T-helper 1 cell (primary cell): ENCODE data around the gene DCX.
"Not testable (repeated sequence)": the region's sequence is repeated elsewhere in the genome, so short reads cannot be mapped to it uniquely, and the experiment has no call there.

Source experiments
- DNase-seq, 5 donors: peaks; one replicate each; pipeline ENCODE4 v3.0.0-alpha.2; 2012 to 2020

The DCX gene

DNA sequence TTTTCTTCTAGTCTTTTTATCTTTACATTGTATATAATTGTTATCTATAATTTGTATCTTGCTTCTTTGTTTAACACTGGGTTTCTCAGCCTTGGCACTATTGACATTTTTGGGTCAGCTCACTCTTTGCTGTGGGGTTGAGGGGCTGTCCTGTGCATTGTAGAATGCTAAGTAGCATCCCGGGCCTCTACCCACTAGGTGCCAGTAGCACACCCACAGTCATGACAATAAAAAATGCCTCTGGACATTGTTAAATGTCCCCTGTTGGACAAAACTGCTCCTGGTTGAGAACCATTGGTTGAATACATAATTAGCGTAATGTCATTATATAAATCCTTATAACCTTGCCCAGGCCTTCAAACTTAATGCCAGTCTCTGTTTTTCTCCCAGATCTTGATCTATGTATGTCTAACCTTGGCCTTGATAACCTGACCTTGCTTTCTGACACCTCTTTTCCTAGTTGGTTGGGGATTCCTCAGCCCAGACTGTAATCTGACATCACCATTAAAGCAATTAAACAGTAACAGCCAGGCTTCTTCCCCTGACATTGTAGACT, 46.1 kb downstream of the DCX start:
- DNase-seq: no peak

- no peak for DNase-seq
Measured at GRCh38 chrX:111363741-111364140, 48.3 kb downstream of the DCX start.

DNA sequence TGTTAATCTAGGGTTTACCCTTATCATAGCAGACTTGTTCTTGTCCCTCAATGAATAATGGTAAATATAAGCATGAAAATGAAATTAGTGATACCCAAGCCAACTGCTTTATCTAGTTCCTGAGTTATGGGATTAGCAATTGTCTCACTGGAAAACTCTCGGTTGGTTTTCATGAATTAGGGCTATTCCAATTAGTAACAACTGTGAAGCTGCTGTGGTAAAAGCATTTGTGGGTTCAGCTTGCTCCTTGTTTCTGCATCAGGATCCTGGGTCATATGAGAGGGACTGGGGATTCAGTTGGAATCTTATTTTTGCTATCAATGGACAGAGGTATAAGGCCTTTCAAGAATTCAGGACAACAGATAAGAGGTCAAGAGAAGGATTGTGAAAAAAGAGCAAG, 50.2 kb downstream of the DCX start:
- no peak for DNase-seq

DNA sequence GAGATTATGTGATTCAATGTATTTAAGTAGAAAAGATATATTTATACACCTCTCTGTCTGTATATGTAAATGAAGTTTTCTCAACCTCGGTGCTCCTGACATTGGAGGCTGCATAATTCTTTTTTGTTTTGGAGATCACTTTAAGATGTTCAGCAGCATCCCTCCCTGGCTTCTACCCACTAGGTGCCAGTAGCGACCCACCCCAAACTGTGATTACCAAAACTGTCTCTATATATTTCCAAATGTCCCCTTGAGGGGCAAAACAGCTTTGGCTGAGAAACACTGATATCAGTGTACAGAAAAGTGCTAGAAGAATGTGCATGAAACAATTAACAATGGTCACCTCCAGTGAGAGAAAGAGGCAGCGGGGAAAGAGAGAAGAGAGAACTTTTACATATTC, 51.2 kb downstream of the DCX start:
- DNase-seq: no peak

- DNase-seq: no peak
Measured at GRCh38 chrX:111355523-111356115, 56.4 kb downstream of the DCX start.

- no peak for DNase-seq
Measured at GRCh38 chrX:111354496-111354895, 57.5 kb downstream of the DCX start.

- DNase-seq: no peak
Measured at GRCh38 chrX:111353793-111354192, 58.2 kb downstream of the DCX start.

- no peak for DNase-seq
Measured at GRCh38 chrX:111352424-111352823, 59.6 kb downstream of the DCX start.

DNA sequence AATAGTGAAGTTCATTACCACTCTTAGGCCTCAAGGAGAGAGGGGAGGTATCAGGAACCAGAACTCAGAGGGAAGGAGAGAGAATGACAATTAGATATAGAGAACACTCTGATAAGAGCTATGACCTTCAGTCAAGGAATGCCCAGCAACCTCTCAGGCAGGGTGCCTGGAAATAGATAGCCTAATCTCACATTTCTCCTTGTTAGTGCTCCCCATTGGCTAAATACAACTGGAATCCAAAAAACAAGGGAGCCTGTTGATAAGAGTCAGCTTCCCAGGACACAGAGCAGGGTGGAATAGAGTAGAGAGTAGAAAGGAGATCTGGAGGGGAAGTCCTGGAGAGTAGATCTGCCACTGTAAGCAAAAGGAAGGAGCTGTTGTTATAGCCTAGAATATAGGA, 62.1 kb downstream of the DCX start:
- no peak for DNase-seq

- no peak for DNase-seq
Measured at GRCh38 chrX:111349101-111349500, 62.9 kb downstream of the DCX start.

GRCh38 chrX:111348429-111348828, 63.6 kb downstream of the DCX start:
- no peak for DNase-seq

GRCh38 chrX:111346150-111346549, 65.8 kb downstream of the DCX start:
- DNase-seq: not testable (repeated sequence)

GRCh38 chrX:111340054-111340453, 71.9 kb downstream of the DCX start:
- no peak for DNase-seq

DNA sequence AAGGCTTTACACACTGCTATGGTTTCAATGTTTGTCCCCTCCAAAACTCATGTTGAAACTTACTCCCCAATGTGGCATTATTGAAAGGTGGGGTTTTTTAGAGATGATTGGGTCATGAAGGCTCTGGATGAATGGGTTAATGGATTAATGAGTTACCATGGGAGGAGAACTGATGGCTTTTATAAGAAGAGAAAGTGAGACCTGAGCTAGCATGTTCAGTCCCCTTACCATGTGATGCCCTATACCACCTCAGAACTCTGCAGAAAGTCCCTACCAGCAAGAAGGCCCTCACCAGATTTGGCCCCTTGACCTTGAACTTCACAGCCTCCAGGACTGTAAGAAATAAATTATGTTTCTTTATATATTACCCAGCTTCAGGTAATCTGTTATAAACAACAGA, 72.8 kb downstream of the DCX start:
- no peak for DNase-seq

GRCh38 chrX:111338095-111338698, 73.8 kb downstream of the DCX start:
- no peak for DNase-seq

DNA sequence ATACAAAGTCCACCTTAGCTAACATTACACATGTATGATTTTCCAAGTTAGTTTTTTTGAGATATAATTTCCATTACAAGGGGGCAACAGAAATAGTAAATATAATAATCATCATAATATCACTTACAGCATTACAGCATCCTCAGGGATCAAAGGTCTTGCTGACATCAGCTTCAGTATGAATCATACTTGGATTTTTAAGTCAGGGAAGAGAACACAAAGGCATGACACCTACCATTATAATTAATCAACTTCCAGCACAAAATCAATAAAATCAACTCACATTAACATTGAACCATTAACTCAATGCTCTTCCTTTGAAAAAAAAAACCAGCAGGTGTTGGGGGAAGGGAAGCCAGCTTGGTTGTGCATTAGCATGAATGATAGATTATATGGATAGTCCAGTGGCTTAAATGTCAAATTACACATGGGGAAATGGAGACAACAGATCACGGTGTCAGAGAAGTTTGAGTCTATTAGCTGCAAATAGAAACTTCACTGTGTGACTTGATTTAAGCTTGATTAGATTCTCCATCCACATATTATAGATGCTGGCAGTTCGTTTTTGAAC, 74.8 kb downstream of the DCX start:
- no peak for DNase-seq

DNA sequence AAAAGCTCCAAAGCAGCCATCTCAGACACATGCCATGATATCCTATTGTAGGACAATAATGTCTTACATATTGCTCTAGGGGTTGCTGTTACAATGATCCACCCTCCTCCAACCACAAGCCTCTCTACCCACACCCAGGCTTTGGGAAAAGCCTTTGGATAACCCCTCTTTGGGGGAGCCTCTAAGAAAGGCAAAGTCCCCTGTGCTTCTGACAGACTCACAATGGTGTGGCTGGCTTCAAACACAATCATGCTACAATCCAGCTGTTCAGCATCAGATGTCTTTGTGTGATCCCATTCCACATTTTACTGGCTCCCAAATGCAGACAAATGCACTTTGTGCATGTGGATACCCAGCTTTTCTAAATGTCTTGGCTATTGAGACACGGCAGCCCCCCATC, 75.9 kb downstream of the DCX start:
- DNase-seq: no peak

DNA sequence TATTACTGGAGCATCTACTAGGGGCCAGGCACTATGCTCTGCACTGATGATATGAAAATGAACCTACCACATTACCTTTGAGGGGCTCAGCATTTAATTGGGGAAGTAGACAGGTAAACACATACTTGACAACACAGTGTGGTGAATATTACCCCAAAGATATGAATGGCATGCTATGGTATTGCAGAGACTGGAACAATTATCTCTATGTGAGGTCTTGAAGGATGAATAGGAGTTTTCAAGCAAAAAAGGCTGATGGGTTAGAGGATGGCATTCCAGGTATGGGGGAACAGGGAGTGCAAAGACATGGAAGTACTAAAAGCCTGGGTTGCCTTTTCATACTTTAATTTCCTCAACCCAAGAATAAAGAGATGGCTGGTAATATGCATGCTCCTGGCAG, 82.6 kb downstream of the DCX start:
- DNase-seq: no peak

DNA sequence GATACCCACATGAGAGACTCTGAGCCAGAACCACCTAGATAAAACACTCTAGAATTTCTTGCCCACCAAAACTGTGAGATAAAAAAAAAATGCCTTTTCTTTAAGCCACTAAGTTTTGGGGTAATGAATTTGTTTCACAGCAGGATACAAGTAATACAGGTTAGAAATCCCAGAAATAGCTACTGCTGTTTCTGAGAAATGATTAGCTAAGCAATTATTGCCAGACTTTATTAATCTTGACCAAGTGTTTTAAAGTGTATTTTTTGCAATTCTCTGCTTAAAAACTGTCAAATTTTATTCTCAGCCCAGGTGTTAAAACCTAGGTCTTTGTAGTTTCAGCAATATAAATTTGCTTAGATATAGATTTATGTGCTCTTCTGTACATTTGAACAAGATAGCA, 83.1 kb downstream of the DCX start:
- DNase-seq: no peak

DNA sequence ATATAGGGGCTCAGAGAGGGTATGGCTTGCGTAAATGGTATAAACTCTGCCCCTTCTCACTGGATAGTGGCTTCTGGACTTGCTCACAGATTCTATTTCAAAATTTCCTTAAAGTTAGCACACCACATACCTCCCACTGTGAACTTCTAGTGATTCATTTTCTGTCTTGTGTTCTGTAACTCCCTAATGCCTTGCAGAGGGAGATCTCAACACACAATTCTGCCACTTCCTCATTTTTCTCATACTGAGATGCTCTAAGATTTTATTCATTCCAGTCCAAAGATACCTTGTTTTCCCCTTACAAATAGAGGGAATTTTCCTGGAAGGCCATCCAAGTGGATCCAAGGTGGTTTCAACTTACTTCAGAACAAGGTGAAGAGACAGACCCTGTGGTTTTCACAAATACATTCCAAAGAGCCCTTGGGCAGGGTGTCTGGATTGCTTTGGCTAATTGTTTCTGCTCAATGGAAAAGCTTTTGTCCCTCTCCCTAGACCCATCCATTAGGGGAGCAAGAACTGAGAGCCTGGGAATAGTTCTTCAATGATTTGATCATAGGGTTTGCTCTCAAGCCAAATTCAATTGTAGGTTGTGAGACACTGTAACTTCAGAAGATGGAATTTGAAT, 89.6 kb downstream of the DCX start:
- DNase-seq: no peak

DNA sequence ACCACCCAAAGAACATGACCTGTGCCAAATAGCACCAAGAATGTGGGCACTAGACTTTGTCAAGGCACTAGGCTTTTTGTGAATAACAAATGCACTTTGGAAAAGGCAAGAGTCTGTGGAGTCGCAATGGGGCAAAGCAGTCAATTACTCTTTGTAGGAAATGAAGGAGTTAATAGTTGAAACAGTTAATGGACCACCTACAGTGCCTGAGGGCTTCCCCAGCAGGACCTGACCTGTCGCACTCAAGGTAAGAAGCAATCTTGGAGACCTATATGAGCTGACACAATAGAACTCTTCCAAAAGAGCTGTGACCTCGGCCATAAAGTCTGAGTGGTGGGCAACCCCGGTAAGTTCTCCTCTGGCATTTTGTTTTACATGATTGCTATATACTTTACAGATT, 92.5 kb downstream of the DCX start:
- DNase-seq: no peak

DNA sequence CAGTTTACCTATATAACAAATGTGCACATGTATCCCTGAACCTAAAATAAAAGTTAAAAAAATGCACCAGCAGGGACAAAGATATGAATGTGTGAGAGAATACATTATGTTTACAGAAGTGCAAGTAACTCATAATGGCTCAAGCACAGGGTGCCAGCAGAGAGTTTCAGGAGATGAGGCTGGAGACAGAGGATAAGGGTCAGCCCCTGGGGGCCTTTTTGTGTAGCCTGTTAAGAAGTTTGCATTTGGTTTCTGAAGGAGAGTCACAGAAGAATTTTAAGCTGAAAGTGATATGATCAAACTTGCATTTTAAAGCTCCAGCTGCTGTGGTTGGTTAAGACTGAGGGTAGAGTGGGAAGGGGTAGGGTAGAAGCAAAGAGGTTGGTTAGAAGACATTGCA, 93.1 kb downstream of the DCX start:
- DNase-seq: no peak

DNA sequence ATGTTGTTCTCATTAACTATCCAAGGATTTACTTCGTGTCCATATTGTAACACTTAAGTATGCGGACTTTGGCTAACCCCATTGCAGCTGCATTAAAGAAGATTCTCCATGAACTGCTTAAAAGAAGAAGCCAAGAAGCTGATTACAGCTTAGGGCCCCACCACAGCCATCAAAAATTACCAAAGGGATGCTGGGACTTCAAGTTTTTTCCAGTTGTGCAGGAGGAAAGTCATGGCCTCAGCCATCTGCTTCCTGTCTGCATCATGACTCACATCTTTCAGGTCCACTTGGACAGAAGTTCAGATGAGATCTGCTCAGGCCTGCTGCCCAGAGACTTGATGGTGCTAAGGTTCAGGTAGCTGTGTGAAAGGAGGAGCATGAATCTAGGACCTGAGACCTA, 102.9 kb downstream of the DCX start:
- no peak for DNase-seq

DNA sequence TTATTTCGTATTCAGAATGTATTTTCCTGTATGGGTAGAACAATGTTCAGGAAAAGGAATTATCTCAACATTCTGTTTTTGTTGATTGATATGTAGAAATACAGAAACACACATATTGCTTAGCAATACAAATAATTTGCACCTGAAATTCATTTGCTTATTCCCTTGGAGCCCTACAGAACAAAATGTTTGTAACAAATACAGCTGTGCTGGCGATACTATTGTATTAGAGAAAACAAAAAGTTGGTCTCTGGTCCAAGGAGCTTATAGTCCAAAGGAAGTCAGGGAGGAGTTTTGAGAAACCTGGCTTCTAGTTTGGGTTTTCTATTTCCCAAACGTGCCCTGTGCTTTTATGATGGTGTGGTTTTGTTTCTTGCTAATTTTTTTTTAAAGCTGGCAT, 104.0 kb downstream of the DCX start:
- DNase-seq: no peak
